GM21723 (cell line): ENCODE results near the gene METTL5.
"Not testable (repeated sequence)": the region's sequence is repeated elsewhere in the genome, so short reads cannot be mapped to it uniquely, and the experiment has no call there.

Experiments
- ATAC-seq: cut with Tn5 transposase; IDR thresholded peaks from one replicate; pipeline ENCODE4 v1.9.1; 2021; ENCODE audit warnings: mild to moderate bottlenecking, moderate library complexity; ENCODE audit not compliant: unreplicated experiment

Gene METTL5

DNA sequence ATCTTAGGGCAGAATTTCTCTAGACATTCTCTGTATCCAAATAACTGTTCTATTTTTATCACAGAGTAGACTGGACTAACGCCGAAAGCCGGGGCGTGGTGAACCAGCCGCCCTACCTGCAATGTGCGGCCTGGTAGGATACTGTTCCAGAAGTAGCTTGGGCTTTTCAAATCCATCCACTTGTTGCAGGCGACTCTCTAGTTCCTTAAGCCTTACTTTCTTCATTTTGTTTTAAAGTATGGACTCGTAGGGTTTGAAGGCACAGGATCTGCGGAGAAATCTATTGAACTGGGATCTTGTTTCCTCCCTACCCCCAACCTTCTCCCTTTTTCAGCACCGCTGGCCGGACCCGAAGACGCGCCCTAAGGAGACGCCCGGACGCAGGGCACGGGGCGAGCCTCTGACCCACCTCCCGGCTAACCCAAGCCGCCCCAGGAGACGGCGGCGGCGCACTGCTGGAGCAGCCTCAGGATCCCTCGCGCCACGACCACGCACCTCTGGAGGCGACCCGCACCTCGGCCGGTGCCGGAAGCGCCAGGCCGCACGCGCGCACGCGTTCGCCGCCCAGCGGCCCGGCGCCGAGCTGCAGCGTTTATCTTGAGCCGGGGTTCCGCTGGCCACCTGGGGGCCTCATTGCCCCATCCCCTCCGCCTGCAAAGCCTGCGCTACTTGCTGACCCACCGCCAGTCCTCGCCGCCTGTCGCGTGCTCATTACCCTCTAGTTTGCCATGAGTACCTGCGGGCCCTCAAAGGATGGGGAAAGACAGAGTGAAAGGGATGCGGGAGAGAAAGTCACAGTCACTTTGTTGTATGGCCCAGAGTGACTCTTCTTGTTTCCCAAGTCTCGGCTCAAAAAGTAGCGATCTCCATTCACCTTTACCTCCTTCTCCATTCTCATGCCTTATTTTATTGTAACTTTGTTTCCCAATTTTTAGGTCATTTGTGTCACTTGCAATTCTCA, at the start of gene METTL5:
TSS of gene METTL5 (minus strand) at position 533 of the 961 bp plus-strand sequence. CDS start at position 225, 308 bp downstream.
- peak; percentile 63 for ATAC-seq

DNA sequence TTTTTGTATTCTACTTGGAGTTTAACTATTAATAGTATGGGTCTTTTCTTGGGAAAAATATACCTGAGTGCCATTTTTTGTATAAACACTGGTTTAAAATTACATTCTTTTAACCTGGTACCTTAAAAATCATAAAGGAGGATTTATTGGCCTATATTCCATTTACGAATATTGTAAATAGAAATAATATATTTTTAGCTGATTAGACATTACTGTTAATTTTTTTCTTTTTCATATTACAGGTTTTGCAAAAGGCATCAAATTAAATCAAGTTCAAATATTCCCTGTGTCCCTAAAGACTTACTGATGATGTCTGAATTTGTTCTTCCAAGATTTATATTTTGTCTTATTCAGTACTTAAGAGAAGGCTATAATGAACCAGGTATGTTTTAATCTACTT, 47.3 kb upstream of the METTL5 start:
- ATAC-seq = no peak

DNA sequence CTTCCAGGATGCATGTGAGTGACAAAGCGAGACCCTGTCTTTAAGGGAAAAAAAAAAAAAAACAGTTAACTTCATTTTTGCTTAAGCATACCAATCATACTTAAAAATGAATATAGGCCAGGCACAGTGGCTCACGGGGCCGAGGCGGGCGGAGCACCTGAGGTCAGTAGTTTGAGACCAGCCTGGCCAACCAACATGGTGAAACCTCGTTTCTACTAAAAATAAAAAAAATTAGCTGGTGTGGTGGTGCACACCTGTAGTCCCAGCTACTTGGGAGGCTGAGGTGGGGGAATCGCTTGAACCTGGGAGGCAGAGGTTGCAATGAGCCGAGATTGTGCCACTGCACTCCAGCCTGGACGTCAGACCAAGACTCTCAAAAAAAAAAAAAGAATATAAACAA, 46.7 kb upstream of the METTL5 start:
- not testable (repeated sequence) for ATAC-seq

DNA sequence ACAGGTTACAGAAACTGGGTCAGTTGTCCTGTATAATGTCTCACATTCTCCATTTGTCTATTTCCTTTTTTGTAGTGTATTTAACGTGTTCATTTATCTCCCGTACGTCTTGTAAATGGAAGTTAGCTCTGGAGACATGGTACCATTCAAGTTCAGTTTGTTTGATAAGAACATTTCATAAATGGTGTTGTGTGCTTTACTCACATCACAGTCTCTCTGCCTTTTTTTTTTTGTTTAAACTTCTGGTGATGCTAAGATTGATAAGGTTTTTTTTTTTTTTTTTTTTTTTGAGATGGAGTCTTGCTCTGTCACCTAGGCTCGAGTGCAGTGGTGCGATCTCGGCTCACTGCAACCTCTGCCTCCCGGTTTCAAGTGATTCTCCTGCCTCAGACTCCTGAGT, 44.2 kb upstream of the METTL5 start:
- ATAC-seq = no peak

DNA sequence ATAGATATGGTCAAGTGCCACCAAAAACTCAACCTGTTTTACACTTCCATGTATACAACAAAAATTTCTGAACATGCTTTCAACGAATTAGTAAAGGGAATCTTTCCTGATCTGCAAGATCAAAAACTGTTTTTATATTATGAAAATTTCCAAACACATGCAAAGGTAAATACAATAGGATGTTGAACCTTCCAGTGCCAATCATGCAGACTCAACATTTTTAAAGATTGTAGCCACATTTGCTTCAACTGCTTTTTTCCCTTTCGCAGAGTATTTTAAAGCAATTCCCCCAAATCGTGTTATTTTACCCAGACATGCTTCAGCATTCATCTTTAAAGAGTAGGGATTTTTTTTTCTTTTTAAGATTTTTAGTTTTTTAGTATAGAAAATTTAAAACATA, 42.9 kb upstream of the METTL5 start:
- no peak for ATAC-seq

DNA sequence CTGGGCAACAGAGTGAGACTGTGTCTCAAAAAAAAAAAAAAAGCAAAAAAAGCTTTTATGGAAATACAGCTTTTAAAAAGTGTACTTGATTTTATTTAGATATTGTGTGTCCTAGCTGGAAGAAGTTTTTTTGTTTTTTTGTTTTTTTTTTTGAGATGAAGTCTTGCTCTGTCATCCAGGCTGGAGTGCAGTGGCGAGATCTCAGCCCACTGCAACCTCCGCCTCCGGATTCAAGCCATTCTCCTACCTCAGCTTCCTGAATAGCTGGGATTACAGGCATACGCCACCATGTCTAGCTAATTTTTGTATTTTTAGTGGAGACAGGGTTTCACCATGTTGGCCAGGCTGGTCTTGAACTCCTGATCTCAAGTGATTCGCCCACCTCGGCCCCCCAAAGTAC, 41.5 kb upstream of the METTL5 start:
- not testable (repeated sequence) for ATAC-seq

DNA sequence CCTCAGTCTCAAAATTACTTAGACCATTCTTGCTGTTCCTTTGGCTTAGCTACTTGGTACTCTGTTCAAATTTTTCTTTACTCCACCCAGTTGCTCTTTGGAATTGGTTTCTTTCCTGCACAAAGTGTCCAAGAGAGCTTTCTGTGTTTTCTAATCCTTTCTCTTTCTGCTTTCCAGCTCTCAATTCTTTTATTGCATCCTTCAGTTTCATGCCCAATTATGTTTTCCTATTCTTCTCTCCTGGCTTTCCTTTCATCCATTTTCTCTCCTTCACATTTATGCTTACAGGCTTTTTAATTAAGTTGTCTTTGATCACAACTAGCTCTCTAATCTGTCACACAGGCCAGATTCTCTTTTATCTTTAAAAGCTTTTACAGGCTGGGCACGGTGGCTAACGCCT, 40.8 kb upstream of the METTL5 start:
- no peak for ATAC-seq

DNA sequence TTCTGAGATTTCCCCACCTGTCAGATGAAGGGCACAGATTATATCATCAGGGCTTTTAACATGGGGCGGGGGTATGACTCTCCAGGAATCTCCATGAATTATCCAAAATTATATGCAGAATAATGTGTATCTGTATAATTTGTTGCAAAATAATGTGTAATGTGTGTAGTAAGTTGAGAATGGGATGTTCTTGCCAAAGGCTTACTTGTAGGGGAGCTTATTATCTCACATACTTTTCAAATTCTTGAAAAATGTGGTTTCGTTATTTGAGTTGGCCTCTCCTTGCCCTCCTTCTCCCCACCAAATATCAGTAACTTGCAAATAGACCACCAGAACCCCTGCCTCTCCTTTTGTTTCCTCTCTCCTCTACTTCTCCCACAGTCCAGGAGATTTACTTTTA, 38.1 kb upstream of the METTL5 start:
- ATAC-seq = no peak

DNA sequence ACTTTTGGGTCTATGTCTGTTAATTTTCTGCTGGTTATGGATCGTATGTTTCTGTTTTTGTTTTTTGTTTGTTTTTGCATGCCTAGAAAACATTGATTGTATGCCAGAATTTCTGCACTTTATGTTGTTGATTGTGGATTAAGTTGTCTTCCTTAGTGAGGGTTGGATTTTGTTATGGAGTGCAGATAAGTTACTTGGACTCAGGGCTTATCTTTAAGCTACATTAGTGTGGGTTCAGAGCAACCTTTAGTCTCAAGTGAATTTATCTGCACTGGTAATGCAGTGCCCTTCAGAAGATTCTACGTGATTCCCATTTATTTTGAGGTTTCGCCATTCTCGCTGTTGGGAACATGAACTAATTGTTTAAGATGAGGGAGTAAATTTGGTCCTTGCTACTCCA, 35.4 kb upstream of the METTL5 start:
- no peak for ATAC-seq

DNA sequence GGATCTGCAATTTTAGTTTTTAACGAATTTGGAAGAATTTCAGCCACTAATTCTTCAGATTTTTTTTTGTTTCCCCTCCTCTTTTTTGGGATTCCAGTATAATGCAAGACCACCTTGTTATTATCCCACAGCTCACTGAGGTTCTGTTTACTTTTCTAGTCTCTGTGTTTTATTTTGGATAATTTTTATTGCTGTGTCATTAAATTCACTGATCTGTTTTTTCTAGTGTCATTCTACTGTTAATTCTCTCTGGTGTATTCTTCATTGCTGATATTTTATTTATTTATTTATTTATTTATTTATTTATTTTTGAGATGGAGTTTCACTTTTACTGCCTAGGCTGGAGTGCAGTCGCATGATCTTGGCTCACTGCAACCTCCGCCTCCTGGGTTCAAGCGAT, 34.7 kb upstream of the METTL5 start:
- ATAC-seq = no peak

DNA sequence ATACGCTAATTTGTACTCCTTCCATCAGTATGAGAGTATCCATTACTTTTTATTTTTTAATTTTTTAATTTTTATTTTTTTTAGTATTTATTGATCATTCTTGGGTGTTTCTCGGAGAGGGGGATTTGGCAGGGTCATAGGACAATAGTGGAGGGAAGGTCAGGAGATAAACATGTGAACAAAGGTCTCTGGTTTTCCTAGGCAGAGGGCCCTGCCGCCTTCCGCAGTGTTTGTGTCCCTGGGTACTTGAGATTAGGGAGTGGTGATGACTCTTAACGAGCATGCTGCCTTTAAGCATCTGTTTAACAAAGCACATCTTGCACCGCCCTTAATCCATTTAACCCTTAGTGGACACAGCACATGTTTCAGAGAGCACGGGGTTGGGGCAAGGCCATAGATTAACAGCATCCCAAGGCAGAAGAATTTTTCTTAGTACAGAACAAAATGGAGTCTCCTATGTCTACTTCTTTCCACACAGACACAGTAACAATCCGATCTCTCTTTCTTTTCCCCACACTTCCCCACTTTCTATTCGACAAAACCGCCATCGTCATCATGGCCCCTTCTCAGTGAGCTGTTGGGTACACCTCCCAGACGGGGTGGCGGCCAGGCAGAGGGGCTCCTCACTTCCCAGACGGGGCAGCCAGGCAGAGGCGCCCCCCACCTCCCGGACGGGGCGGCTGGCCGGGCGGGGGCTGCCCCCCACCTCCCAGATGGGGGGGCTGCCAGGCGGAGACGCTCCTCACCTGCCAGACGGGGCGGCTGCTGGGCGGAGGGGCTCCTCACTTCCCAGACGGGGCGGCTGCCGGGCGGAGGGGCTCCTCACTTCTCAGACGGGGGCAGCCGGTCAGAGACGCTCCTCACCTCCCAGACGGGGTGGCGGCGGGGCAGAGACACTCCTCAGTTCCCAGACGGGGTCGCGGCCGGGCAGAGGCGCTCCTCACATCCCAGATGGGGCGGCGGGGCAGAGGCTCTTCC, 30.9 kb upstream of the METTL5 start:
- not testable (repeated sequence) for ATAC-seq

DNA sequence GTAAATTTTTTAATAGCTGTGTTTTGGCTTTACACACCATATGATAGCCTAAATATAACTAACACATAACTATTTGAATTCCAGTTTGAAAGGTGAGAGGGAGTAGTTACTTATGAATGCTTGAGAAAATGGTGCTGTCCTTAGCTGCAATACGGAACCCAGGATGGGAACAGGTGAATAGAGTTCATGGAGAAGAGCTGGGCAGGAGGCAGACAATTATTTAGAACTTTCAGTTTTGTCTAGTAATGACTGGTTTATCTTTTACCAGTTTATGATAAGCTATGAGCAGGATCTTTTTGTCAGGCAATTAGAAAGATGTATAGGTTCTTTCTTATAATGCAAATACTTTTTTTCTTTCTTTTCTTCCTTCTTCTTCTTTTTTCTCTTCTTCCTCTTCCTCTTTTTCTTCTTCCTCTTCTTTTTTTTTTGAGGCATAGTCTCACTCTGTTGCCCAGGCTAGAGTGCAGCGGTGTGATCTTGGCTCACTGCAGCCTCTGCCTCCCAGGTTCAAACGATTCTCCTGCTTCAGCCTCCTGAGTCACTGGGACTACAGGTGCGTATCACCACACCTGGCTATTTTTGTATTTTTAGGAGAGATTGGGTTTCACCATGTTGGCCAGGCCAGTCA, 28.4 kb upstream of the METTL5 start:
- ATAC-seq = no peak

DNA sequence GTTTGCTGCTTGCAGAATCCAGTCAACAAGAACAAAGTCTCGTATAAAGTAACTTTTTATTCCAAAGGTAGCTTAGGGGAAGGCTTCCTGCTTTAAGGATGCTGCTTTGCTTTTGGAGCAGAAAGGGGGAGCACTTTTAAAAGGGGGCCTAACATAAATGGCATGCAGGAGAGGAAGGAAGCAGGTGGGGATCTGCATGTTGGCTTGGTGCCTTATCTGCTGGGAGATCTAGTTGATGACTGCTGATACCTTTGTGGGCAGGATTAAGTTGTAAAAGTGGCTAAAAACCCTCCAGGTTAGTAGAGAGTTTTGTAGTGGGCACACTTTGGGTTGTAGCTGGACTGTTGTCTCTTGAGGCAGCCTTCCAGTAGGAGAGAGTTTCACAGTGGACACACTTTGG, 25.0 kb upstream of the METTL5 start:
- ATAC-seq = no peak

DNA sequence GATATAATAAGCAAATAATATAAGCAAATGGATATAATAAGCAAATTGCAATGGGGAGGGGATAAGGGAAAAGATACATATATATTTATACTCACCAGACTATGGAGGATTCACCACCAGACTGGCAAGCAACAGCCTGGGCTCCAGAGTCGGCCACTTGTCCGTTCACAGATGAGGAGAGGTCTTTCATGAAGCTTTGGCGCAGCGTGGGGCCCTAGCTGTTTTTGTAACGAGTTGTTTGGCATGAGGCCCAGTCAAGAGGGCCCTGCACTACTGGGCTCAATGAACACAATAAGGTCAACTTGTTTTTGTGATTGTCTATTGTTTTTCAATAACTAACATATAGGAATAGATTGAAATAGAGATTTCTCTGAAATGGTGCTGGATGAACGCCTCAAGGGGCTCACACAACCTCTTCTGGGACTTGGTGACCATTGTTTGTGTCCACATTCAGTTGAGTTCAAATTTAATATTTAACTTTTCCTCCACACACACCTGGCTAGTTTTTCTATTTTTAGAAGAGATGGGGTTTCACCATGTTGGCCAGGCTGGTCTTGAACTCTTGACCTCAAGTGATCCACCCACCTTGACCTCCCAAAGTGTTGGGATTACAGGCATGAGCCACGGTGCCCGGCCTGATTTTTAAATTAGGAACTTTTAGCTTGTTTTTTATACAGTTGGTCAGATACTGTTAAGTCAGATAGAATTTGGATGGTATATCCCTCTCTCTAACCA, 24.4 kb upstream of the METTL5 start:
- not testable (repeated sequence) for ATAC-seq

DNA sequence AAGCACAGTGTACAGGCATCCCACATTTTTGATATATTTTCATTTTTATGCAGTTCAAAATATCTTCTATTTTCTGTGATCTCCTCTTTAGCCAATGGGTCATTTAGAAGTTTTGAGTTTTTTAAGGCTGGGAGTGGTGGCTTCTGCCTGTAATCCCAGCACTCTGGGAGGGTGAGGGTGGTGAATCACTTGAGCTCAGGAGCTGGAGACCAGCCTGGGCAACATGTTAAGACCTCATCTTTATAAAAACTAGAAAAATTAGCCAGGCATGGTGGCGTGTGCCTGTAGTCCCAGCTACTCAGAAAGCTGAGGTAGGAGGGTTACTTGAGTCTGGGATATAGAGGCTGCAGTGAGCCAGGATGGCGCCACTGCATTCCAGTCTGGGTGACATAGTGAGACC, 20.3 kb upstream of the METTL5 start:
- no peak for ATAC-seq

DNA sequence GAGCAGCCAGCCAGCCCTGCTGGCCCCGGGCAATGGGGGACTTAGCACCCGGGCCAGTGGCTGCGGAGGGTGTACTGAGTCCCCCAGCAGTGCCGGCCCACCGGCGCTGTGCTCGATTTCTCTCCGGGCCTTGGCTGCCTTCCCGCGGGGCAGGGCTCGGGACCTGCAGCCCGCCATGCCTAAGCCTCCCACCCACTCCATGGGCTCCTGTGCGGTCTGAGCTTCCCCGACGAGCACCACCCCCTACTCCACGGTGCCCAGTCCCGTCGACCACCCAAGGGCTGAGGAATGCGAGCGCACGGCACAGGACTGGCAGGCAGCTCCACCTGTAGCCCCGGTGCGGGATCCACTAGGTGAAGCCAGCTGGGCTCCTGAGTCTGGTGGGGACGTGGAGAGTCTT, 16.9 kb upstream of the METTL5 start:
- not testable (repeated sequence) for ATAC-seq

DNA sequence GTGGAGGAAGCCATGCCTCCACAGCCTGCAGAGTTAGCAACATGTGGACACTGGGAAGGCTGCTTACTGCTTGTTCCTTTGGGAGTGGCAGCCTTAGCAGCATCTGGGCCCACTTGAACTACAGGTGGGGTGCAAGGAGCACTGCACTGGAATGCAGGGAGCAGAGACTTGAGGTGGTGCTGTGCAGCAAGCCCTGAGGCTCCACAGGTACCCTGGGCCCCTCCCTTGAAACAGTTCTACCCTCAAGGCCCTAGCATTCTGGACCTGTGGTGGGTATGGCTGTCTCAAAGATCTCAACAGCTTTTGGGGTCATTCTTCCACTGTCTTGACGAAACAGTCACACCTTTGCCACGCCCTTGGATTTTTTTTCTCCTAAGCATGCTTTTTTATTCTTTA, 16.0 kb upstream of the METTL5 start:
- ATAC-seq = no peak

DNA sequence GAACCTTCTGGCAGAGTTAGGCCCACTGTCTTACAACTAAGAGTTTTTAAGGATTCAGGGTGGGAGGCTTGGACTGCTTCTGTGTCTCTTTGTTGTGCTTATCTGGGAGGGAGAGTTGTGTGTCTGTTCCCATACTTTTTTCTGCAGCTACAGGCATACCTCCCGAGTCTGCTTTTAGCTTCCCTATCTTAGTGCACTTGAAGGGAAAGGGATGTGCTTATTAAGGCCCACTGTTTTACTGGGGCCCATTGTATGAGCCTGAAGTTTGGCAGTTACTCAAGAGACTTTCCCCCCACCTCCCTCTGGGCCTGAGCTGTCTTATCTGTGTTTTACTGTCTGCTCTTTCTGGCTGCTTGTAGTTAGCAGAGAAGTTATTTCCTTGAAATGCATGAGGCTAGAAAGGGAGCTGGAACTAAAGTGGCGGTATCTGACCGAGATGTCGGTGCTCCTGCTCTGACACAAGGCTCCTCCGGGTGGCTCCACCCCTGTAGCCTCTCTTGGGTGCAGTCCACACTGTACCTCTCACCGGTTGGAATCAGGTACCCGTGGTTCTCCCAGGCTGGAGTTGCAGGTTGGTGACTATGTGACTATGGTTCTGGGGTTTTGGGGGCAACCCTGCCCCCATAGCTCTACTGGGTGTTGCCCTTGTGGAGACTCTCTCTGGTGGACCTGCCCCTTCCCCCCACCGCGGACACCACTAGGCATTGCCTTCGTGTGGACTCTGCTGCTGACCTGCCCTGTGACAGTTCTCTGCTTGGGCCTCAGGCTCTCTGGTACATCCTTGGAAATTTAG, 15.4 kb upstream of the METTL5 start:
- ATAC-seq = no peak

DNA sequence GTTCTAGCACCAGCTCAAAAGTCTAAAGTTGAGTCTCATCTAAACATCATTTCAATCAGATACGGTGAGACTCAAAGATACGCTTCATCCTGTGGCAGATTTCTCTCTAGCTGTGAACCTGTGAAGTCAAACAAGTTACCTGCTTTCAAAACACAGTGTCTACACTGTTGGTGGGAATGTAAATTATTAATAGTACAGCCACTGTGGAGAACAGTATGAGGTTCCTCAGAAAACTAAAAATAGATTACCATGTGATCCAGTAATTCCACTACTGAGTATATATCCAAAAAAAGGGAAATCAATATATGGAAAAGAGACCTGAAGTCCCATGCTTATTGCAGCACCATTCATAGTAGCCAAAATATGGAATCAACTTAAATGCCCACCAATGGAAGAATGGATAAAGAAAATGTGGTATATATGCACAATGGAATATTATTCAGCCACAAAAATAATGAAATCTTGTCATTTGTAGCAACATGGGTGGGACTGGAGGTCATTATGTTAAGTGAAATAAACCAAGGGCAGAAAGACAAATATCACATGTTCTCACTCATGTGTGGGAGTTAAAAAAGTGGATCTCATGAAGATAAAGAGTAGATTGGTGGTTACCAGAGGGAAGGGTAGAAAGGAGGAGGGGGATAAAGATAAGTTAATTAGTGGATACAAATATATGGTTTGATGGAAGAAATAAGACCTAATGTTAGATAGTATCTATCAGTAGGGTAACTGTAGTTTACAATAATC, 14.2 kb upstream of the METTL5 start:
- ATAC-seq = no peak
